ENCODE measurements around the gene PUM1.

GRCh38 chr1:31010086-31010989 is 55.2 kb downstream of the PUM1 start:
- TF ChIP-seq, protein P1, sequence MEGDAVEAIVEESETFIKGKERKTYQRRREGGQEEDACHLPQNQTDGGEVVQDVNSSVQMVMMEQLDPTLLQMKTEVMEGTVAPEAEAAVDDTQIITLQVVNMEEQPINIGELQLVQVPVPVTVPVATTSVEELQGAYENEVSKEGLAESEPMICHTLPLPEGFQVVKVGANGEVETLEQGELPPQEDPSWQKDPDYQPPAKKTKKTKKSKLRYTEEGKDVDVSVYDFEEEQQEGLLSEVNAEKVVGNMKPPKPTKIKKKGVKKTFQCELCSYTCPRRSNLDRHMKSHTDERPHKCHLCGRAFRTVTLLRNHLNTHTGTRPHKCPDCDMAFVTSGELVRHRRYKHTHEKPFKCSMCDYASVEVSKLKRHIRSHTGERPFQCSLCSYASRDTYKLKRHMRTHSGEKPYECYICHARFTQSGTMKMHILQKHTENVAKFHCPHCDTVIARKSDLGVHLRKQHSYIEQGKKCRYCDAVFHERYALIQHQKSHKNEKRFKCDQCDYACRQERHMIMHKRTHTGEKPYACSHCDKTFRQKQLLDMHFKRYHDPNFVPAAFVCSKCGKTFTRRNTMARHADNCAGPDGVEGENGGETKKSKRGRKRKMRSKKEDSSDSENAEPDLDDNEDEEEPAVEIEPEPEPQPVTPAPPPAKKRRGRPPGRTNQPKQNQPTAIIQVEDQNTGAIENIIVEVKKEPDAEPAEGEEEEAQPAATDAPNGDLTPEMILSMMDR (IDR thresholded peaks at IDR 0.05): no peak
- TF ChIP-seq POLR2A (IDR thresholded peaks at IDR 0.05) (no peak), EP300 (IDR thresholded peaks at IDR 0.05) (no peak)
